HCT116 (cell line): Measurements from ENCODE around the gene TBRG4. TPM values are rescaled to one million over a fixed set of nuclear protein-coding genes. Genes with fewer than 3 reads are reported as not detected.

Source experiments
- ATAC-seq: fragments of 200-7000 bp; cut with Tn5 transposase; 2 replicates; pipeline ENCODE4 v1.9.1; 2020; ENCODE audit warnings: mild to moderate bottlenecking, moderate library complexity
- BruUV-seq: library from RNA; stranded (reverse); fragments of 400-500 nt; replicated peaks from 2 replicates; lab custom pipeline; 2021; lab: Mats Ljungman, UMichigan
- CTCF ChIA-PET: fragments of 300-600 bp; sonication (Branson Sonifier 250); formaldehyde crosslinking; loops from one replicate; lab custom pipeline; 2021; ENCODE audit warnings: antibody characterized with exemption; lab: Charles Lee
- POLR2A ChIA-PET: fragments of 300-600, 350-600 bp; sonication (Branson Sonifier 250); formaldehyde crosslinking; loops from one replicate; lab custom pipeline; 2021; ENCODE audit warnings: antibody characterized with exemption; lab: Charles Lee
- RAD21 ChIA-PET, 2 experiments: fragments of 300-600 bp; sonication (Branson Sonifier 250); formaldehyde crosslinking; loops; one replicate each; lab custom pipeline; 2023; ENCODE audit warnings: low total read pairs in 2 of 2; ENCODE audit not compliant: uncharacterized antibody in 2 of 2, unreplicated experiment in 2 of 2, low non-redundant PET in 1 of 2; lab: Charles Lee
- DNase-seq: peaks from one replicate; pipeline ENCODE4 v3.0.0-alpha.2; 2010; ENCODE audit warnings: low read depth, low spot score
- H2AFZ ChIP-seq: fragments of 200-600 bp; shearing (Covaris generic), sonication (generic); 2 replicates; pipeline ENCODE4 v1.6.1; 2017; ENCODE audit warnings: low read depth, mixed run types, mixed read lengths, antibody characterized with exemption, low read length; ENCODE audit not compliant: poor library complexity, severe bottlenecking
- H3K27ac ChIP-seq: 2 replicates; pipeline ENCODE4 v1.5.1; 2012; ENCODE audit warnings: low read depth, low read length
- H3K27me3 ChIP-seq: fragments of 200-600 bp; sonication (generic); 2 replicates; pipeline ENCODE4 v1.6.1; 2016; ENCODE audit warnings: mixed run types, low read length, mixed read lengths; ENCODE audit not compliant: insufficient read depth
- H3K36me3 ChIP-seq, 2 experiments: fragments of 200-500 bp in 1 of 2; fragments of 200-600 bp in 1 of 2; sonication (Bioruptor generic) in 1 of 2; sonication (generic) in 1 of 2; 2 replicates each; pipeline versions ENCODE4 v1.5.1 to v1.6.1; 2014 to 2016; ENCODE audit warnings: low read length in 2 of 2, inconsistent platforms in 1 of 2, mixed read lengths in 1 of 2, mixed run types in 1 of 2; ENCODE audit not compliant: insufficient read depth in 2 of 2, control insufficient read depth in 1 of 2
- H3K4me1 ChIP-seq, 2 experiments: fragments of 200-600 bp in 1 of 2; sonication (generic) in 1 of 2; 2 replicates each; pipeline versions ENCODE4 v1.5.1 to v1.6.1; 2012 to 2017; ENCODE audit warnings: low read length in 2 of 2, inconsistent platforms in 1 of 2, mild to moderate bottlenecking in 1 of 2, mixed read lengths in 1 of 2, mixed run types in 1 of 2, moderate library complexity in 1 of 2; ENCODE audit not compliant: insufficient read depth in 2 of 2, control insufficient read depth in 1 of 2
- H3K4me2 ChIP-seq: fragments of 200-600 bp; sonication (generic); 2 replicates; pipeline ENCODE4 v1.6.1; 2017; ENCODE audit warnings: mixed run types, low read length, mixed read lengths
- H3K4me3 ChIP-seq, 2 experiments: fragments of 200-600 bp in 1 of 2; sonication (generic) in 1 of 2; replicated peaks in 1 of 2; 2 replicates each; pipeline ENCODE4 v1.5.1; 2011 to 2016; ENCODE audit warnings: low read length in 2 of 2, control low read depth in 1 of 2, low read depth in 1 of 2, mild to moderate bottlenecking in 1 of 2, mixed read lengths in 1 of 2, mixed run types in 1 of 2
- H3K79me2 ChIP-seq: fragments of 200-600 bp; sonication (generic); 2 replicates; pipeline ENCODE4 v1.6.1; 2017; ENCODE audit warnings: mild to moderate bottlenecking, mixed run types, low read length, moderate library complexity, mixed read lengths; ENCODE audit not compliant: insufficient read depth
- H3K9ac ChIP-seq: fragments of 200-600 bp; sonication (generic); 2 replicates; pipeline ENCODE4 v1.6.1; 2016; ENCODE audit warnings: low read length, mixed read lengths
- H3K9me2 ChIP-seq: fragments of 200-600 bp; sonication (generic), shearing (Covaris generic); 2 replicates; pipeline ENCODE4 v1.6.1; 2017; ENCODE audit warnings: mixed run types, mild to moderate bottlenecking, moderate library complexity; ENCODE audit not compliant: insufficient read depth
- H3K9me3 ChIP-seq, 2 experiments: fragments of 200-500 bp in 1 of 2; fragments of 200-600 bp in 1 of 2; sonication (Bioruptor generic) in 1 of 2; sonication (generic) in 1 of 2; 2 replicates each; pipeline ENCODE4 v1.6.1; 2014 to 2017; ENCODE audit warnings: low read length in 2 of 2, mixed read lengths in 2 of 2, inconsistent platforms in 1 of 2, low read depth in 1 of 2, mild to moderate bottlenecking in 1 of 2, mixed run types in 1 of 2, moderate library complexity in 1 of 2; ENCODE audit not compliant: control insufficient read depth in 1 of 2, insufficient read depth in 1 of 2
- H4K20me1 ChIP-seq: fragments of 200-600 bp; sonication (generic), shearing (Covaris generic); 2 replicates; pipeline ENCODE4 v1.6.1; 2017; ENCODE audit warnings: mixed run types, mild to moderate bottlenecking, moderate library complexity; ENCODE audit not compliant: insufficient read depth
- ATF3 ChIP-seq: IDR thresholded peaks from 2 replicates; pipeline ENCODE4 v1.6.1; 2012
- CTCF ChIP-seq, 3 experiments: fragments of 200-600 bp in 1 of 3; sonication (generic) in 1 of 3; IDR thresholded peaks in 2 of 3; conservative IDR thresholded peaks in 1 of 3; 2 replicates each; pipeline ENCODE4 v1.5.1; 2012 to 2017; ENCODE audit warnings: low read depth in 2 of 3, low read length in 2 of 3, antibody characterized with exemption in 1 of 3, borderline replicate concordance in 1 of 3, control low read depth in 1 of 3, mild to moderate bottlenecking in 1 of 3, mixed read lengths in 1 of 3, mixed run types in 1 of 3, moderate library complexity in 1 of 3; ENCODE audit not compliant: insufficient read depth in 1 of 3
- ELF1 ChIP-seq: IDR thresholded peaks from 2 replicates; pipeline ENCODE4 v1.6.1; 2012; ENCODE audit warnings: low read depth, borderline replicate concordance
- FOSL1 ChIP-seq: IDR thresholded peaks from 2 replicates; pipeline ENCODE4 v1.6.1; 2012; ENCODE audit warnings: low read depth
- REST ChIP-seq: IDR thresholded peaks from 2 replicates; pipeline ENCODE4 v1.6.1; 2012; ENCODE audit warnings: low read depth
- SIN3A ChIP-seq: IDR thresholded peaks from 2 replicates; pipeline ENCODE4 v1.6.1; 2012; ENCODE audit warnings: low read depth
- SRF ChIP-seq: IDR thresholded peaks from 2 replicates; pipeline ENCODE4 v1.6.1; 2012; ENCODE audit warnings: low read depth
- TCF7L2 ChIP-seq: IDR thresholded peaks from 2 replicates; pipeline ENCODE4 v1.7.0; 2011; ENCODE audit warnings: borderline replicate concordance, inconsistent platforms; ENCODE audit not compliant: insufficient read depth, insufficient read length; ENCODE audit errors: extremely low read depth
- YY1 ChIP-seq: IDR thresholded peaks from 2 replicates; pipeline ENCODE4 v1.6.1; 2011; ENCODE audit warnings: low read length, low read depth, moderate library complexity, mild to moderate bottlenecking; ENCODE audit not compliant: insufficient replicate concordance; ENCODE audit errors: extremely low read depth
- ZBTB33 ChIP-seq: IDR thresholded peaks from 2 replicates; pipeline ENCODE4 v1.6.1; 2011; ENCODE audit warnings: mild to moderate bottlenecking, low read length, moderate library complexity; ENCODE audit not compliant: insufficient replicate concordance; ENCODE audit errors: extremely low read depth
- intact Hi-C: fragments of 100-400 bp; cut with micrococcal nuclease; formaldehyde crosslinking; loops from 2 replicates; pipeline ENCODE4 v1.10.0; 2022
- total RNA-seq: library from RNA; stranded (reverse); gene quantifications from one replicate; pipeline ENCODE4 v1.2.1, GENCODE V29; 2021; ENCODE audit not compliant: unreplicated experiment

TBRG4 gene
- total RNA-seq, 1 experiment from 2014 or later = 136 TPM

GRCh38 chr7:45131891-45132290 lies 20.4 kb upstream of the TBRG4 start:
- ChIA-PET POLR2A (no interaction called here), RAD21 (no interaction called here), CTCF (interaction anchor here (1.3 kb wide), 1 partner anchor 158 kb away, joined by 3 read pairs; no protein-coding TSS in a partner anchor)
- DNase-seq (no peak), ATAC-seq (no peak)
- Histone ChIP-seq H3K9me3 (no peaks in the 10 kb centered on the region), H3K9ac (no peak overlapping the region), H3K27me3 (no peaks in the 10 kb centered on the region), H3K27ac (no peak overlapping the region), H3K4me2 (no peak overlapping the region), H3K36me3 (no peaks in the 10 kb centered on the region), H3K9me2 (no peaks in the 10 kb centered on the region), H3K79me2 (no peaks in the 10 kb centered on the region), H4K20me1 (no peaks in the 10 kb centered on the region), H3K4me1 (no peaks in the 10 kb centered on the region), H2AFZ (no peak overlapping the region), H3K4me3 (no peak overlapping the region)
- TF ChIP-seq SIN3A = no peak
- TF ChIP-seq ATF3 = no peak
- no peak for TF ChIP-seq TCF7L2
- TF ChIP-seq FOSL1 = no peak
- TF ChIP-seq SRF = no peak
- TF ChIP-seq YY1 = no peak
- TF ChIP-seq ELF1 = no peak
- no peak for TF ChIP-seq REST
- TF ChIP-seq ZBTB33 = no peak
- TF ChIP-seq CTCF (IDR thresholded peaks at IDR 0.05 in 2 of 3, conservative IDR thresholded peaks at IDR 0.05 in 1 of 3; ENCODE audit: borderline replicate concordance in 1 of 3, insufficient read depth in 1 of 3, low read depth in 2 of 3, low read length in 2 of 3) = no peak
- BruUV-seq = no TSS peak
- intact Hi-C loops = no loop called here
